Endothelial cell of umbilical vein (primary cell): ENCODE results near the gene ELOVL2. TPM values are rescaled to one million over a fixed set of nuclear protein-coding genes. Genes with fewer than 3 reads are reported as not detected.

Experiments used
- BruUV-seq: library from RNA; stranded (reverse); fragments of 400-500 nt; replicated peaks from 2 replicates; lab custom pipeline; 2021; lab: Mats Ljungman, UMichigan
- CTCF ChIA-PET: fragments of 300-600, 350-600 bp; sonication (Branson Sonifier 250); formaldehyde crosslinking; loops from one replicate; lab custom pipeline; 2021; ENCODE audit warnings: antibody characterized with exemption, inconsistent platforms; lab: Charles Lee
- POLR2A ChIA-PET: fragments of 300-600, 350-600 bp; sonication (Branson Sonifier 250); formaldehyde crosslinking; loops from one replicate; lab custom pipeline; 2021; ENCODE audit warnings: antibody characterized with exemption, inconsistent platforms; lab: Charles Lee
- DNase-seq: peaks from one replicate; pipeline ENCODE4 v3.0.0-alpha.2; 2011; ENCODE audit warnings: low read depth, low spot score
- FAIRE-seq: peaks from 2 replicates; lab custom pipeline; 2011; peaks lifted over from hg19 to GRCh38; lab: Jason Lieb, UNC
- H2AFZ ChIP-seq: 2 replicates; pipeline ENCODE4 v1.6.0; 2012; ENCODE audit warnings: low read depth, low read length, control low read depth, inconsistent platforms
- H3K27ac ChIP-seq: 2 replicates; pipeline ENCODE4 v1.5.1; 2011; ENCODE audit warnings: low read depth, mild to moderate bottlenecking, control low read depth, low read length, moderate library complexity; ENCODE audit not compliant: insufficient read depth
- H3K27me3 ChIP-seq, 2 experiments: 2 replicates each; pipeline versions ENCODE4 v1.6.0 to v1.6.1; 2011; ENCODE audit warnings: low read length in 2 of 2, mixed read lengths in 1 of 2; ENCODE audit not compliant: control insufficient read depth in 2 of 2, insufficient read depth in 2 of 2
- H3K36me3 ChIP-seq, 2 experiments: 2 replicates in 1 of 2; 3 replicates in 1 of 2; pipeline ENCODE4 v1.5.1; 2011; ENCODE audit warnings: low read length in 2 of 2, mild to moderate bottlenecking in 1 of 2, moderate library complexity in 1 of 2; ENCODE audit not compliant: control insufficient read depth in 2 of 2, insufficient read depth in 2 of 2; ENCODE audit errors: extremely low read depth in 1 of 2
- H3K4me1 ChIP-seq: 3 replicates; pipeline ENCODE4 v1.5.1; 2011; ENCODE audit warnings: mild to moderate bottlenecking, low read length; ENCODE audit not compliant: control insufficient read depth, insufficient read depth; ENCODE audit errors: extremely low read depth
- H3K4me2 ChIP-seq: 2 replicates; pipeline ENCODE4 v1.6.1; 2011; ENCODE audit warnings: low read length, control low read depth, mixed read lengths; ENCODE audit not compliant: insufficient read depth
- H3K4me3 ChIP-seq, 3 experiments: fragments of 200-600 bp in 1 of 3; sonication (generic), shearing (Covaris generic) in 1 of 3; replicated peaks in 1 of 3; 2 replicates each; pipeline ENCODE4 v1.5.1; 2011 to 2016; ENCODE audit warnings: control low read depth in 3 of 3, low read length in 3 of 3, mild to moderate bottlenecking in 2 of 3, inconsistent platforms in 1 of 3, low read depth in 1 of 3, moderate library complexity in 1 of 3; ENCODE audit not compliant: insufficient read depth in 1 of 3
- H3K79me2 ChIP-seq: 2 replicates; pipeline ENCODE4 v1.6.0; 2012; ENCODE audit warnings: low read length, inconsistent platforms; ENCODE audit not compliant: control insufficient read depth, insufficient read depth
- H3K9ac ChIP-seq: replicated peaks from 2 replicates; pipeline ENCODE3; 2011; ENCODE audit warnings: low read length, control low read depth; ENCODE audit not compliant: insufficient read depth; ENCODE audit errors: extremely low read depth
- H3K9me1 ChIP-seq: replicated peaks from 3 replicates; pipeline ENCODE4 v1.6.0; 2011; ENCODE audit warnings: mild to moderate bottlenecking, low read length; ENCODE audit not compliant: control insufficient read depth, insufficient read depth; ENCODE audit errors: extremely low read depth
- H3K9me3 ChIP-seq: replicated peaks from 2 replicates; pipeline ENCODE4 v1.5.1; 2012; ENCODE audit warnings: low read length, inconsistent platforms; ENCODE audit not compliant: control insufficient read depth, insufficient read depth
- H4K20me1 ChIP-seq: replicated peaks from 2 replicates; pipeline ENCODE3; 2011; ENCODE audit warnings: mild to moderate bottlenecking, low read length; ENCODE audit not compliant: control insufficient read depth, insufficient read depth; ENCODE audit errors: extremely low read depth
- EZH2 ChIP-seq: IDR thresholded peaks from 2 replicates; pipeline ENCODE4 v1.6.1; 2012; ENCODE audit warnings: borderline replicate concordance, low read depth, mild to moderate bottlenecking, moderate library complexity, low read length, inconsistent platforms; ENCODE audit not compliant: severe bottlenecking
- FOS ChIP-seq: IDR thresholded peaks from 2 replicates; pipeline ENCODE4 v1.6.1; 2011; ENCODE audit warnings: mild to moderate bottlenecking, low read length, moderate library complexity, borderline replicate concordance; ENCODE audit not compliant: insufficient read depth
- GATA2 ChIP-seq: IDR thresholded peaks from 2 replicates; pipeline ENCODE4 v1.7.0; 2011; ENCODE audit warnings: low read depth, mild to moderate bottlenecking, moderate library complexity, mixed read lengths, low read length; ENCODE audit not compliant: insufficient read length, insufficient read depth
- JUN ChIP-seq: IDR thresholded peaks from 2 replicates; pipeline ENCODE4 v1.6.1; 2011; ENCODE audit warnings: borderline replicate concordance, low read depth; ENCODE audit not compliant: insufficient read length, insufficient read depth
- MYC ChIP-seq: IDR thresholded peaks from one replicate; pipeline ENCODE4 v1.6.1; 2011; ENCODE audit warnings: mild to moderate bottlenecking, low read depth, low read length
- POLR2A ChIP-seq: IDR thresholded peaks from 2 replicates; pipeline ENCODE4 v1.6.1; 2012; ENCODE audit warnings: low read depth, mild to moderate bottlenecking, control low read depth, low read length
- POLR2AphosphoS5 ChIP-seq: IDR thresholded peaks from 2 replicates; pipeline ENCODE4 v1.6.1; 2012; ENCODE audit warnings: low read depth, mild to moderate bottlenecking, control low read depth, low read length, moderate library complexity; ENCODE audit not compliant: insufficient read depth
- dilution Hi-C: fragments of 300-500 bp; cut with MboI; formaldehyde crosslinking; loops from one replicate; pipeline ENCODE4 v1.15.0; 2019; ENCODE audit warnings: low sequenced_read_pairs; ENCODE audit not compliant: extremely low pct_ligation_motif_present
- intact Hi-C: fragments of 100-400 bp; cut with micrococcal nuclease; formaldehyde crosslinking; loops from one replicate; pipeline ENCODE4 v1.10.0; 2022
- polyA plus RNA-seq, 4 experiments: library from polyadenylated mRNA; depleted of rRNA in 3 of 4; stranded (reverse) in 3 of 4; unstranded in 1 of 4; fragments of >200 nt; gene quantifications; 2 replicates each; pipeline versions ENCODE4 v1.2.1 to v1.2.3, GENCODE V29; 2011 to 2012; ENCODE audit warnings: missing spikeins in 1 of 4
- total RNA-seq: library from RNA; stranded (reverse); gene quantifications from 2 replicates; pipeline ENCODE4 v1.2.3, GENCODE V29; 2021
- TF ChIP-seq, protein P1 (sequence below): IDR thresholded peaks from 2 replicates; pipeline ENCODE4 v1.6.1; 2011; ENCODE audit not compliant: insufficient read depth, insufficient read length
- TF ChIP-seq, protein P2 (sequence below), 2 donors: IDR thresholded peaks; 1 replicate in 1 of 2; 2 replicates in 1 of 2; pipeline ENCODE4 v1.5.1; 2011; ENCODE audit warnings: low read length in 2 of 2, mild to moderate bottlenecking in 2 of 2, moderate library complexity in 2 of 2, control low read depth in 1 of 2, inconsistent platforms in 1 of 2, low read depth in 1 of 2; ENCODE audit not compliant: insufficient read depth in 1 of 2; ENCODE audit errors: extremely low read depth in 1 of 2

ELOVL2 gene
- total and polyA plus RNA-seq, 2 donors (not counting 3 experiments of a cell fraction or from before 2014, with no cell fraction given): not detected

DNA sequence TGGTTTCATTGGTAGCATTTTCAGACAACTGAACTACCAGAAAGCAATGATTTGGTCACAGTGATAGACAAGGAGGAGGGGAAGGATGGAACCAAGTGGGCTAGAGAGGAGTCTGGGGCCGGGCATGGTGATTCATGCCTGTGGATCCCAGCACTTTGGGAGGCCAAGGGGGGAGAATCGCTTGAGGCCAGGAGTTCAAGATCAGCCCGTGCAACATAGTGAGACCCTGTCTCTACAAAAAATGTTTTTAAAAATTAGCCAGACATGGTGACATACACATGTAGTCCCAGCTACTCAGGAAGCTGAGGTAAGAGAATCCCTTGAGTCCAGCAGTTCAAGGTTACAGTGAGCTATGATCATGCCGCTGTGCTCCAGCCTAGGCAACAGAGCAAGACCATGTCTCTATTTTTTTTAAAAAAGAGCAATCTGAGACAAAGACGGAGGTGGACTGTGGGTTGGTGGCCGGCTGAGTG lies 86.7 kb downstream of the ELOVL2 start:
- CTCF ChIA-PET: interaction anchor here (0.6 to 1.2 kb wide), 2 partner anchors 111 to 471 kb away, joined by 3 to 8 read pairs; no protein-coding TSS in a partner anchor
- H3K27ac ChIP-seq: no peak overlapping the region
- TF ChIP-seq JUN (no peak), GATA2 (no peak), EZH2 (no peak), POLR2A (no peak), FOS (no peak), POLR2AphosphoS5 (no peak), MYC (no peak)
- TF ChIP-seq, protein P1, sequence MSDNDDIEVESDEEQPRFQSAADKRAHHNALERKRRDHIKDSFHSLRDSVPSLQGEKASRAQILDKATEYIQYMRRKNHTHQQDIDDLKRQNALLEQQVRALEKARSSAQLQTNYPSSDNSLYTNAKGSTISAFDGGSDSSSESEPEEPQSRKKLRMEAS: no peak
- TF ChIP-seq, protein P2, sequence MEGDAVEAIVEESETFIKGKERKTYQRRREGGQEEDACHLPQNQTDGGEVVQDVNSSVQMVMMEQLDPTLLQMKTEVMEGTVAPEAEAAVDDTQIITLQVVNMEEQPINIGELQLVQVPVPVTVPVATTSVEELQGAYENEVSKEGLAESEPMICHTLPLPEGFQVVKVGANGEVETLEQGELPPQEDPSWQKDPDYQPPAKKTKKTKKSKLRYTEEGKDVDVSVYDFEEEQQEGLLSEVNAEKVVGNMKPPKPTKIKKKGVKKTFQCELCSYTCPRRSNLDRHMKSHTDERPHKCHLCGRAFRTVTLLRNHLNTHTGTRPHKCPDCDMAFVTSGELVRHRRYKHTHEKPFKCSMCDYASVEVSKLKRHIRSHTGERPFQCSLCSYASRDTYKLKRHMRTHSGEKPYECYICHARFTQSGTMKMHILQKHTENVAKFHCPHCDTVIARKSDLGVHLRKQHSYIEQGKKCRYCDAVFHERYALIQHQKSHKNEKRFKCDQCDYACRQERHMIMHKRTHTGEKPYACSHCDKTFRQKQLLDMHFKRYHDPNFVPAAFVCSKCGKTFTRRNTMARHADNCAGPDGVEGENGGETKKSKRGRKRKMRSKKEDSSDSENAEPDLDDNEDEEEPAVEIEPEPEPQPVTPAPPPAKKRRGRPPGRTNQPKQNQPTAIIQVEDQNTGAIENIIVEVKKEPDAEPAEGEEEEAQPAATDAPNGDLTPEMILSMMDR (IDR thresholded peaks at IDR 0.05; ENCODE audit: extremely low read depth in 1 of 2, insufficient read depth in 1 of 2, low read depth in 1 of 2, low read length in 2 of 2): no peak
- dilution Hi-C loops: no loop called here
- H3K79me2 ChIP-seq: no peaks in the 10 kb centered on the region
- no peaks in the 10 kb centered on the region for H3K4me1 ChIP-seq
- no peak overlapping the region for H3K9ac ChIP-seq
- intact Hi-C loops: no loop called here
- no peaks in the 10 kb centered on the region for H4K20me1 ChIP-seq
- H3K4me3 ChIP-seq: no peak overlapping the region
- H2AFZ ChIP-seq: no peak overlapping the region
- H3K27me3 ChIP-seq: no peaks in the 10 kb centered on the region
- no peak overlapping the region for H3K4me2 ChIP-seq
- H3K36me3 ChIP-seq: no peaks in the 10 kb centered on the region
- H3K9me1 ChIP-seq: no peaks in the 10 kb centered on the region
- DNase-seq (no peak), FAIRE-seq (no peak)
- no TSS peak for BruUV-seq
- POLR2A ChIA-PET: no interaction called here
- no peaks in the 10 kb centered on the region for H3K9me3 ChIP-seq
